ENCODE data around the gene MLLT3.

Gene MLLT3

DNA sequence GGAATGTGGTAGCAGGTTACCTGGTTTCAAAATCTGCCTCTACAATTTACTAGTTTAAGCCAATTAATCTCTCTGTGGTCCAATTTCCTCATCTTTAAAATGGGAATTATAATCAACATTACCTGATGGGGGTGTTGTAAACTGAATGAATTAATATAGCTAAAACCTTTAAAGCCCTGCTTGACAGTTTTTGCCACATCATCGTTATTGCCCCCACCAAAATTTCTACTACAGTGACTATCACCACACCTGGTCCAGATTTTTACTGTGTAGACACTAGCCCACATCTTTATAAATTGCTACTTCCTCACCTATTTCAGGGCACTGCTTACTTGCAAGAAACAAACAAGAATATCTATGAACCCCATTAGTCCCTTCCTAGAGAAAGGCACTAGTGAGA lies 65.0 kb downstream of the MLLT3 start:
- H3K4me3 ChIP-seq (ENCODE audit: control insufficient read depth, low read depth, low read length), result no peak overlapping the region
- DNase-seq (ENCODE audit: low read depth), result no peak
- TF ChIP-seq CTCF (IDR thresholded peaks at IDR 0.05; ENCODE audit: control insufficient read depth, insufficient read depth, low read depth, low read length, missing control alignments), result no peak

- DNase-seq (ENCODE audit: low read depth), result no peak
- TF ChIP-seq CTCF (IDR thresholded peaks at IDR 0.05; ENCODE audit: control insufficient read depth, insufficient read depth, low read depth, low read length, missing control alignments), result no peak
- H3K4me3 ChIP-seq (ENCODE audit: control insufficient read depth, low read depth, low read length), result no peak overlapping the region
Measured at GRCh38 chr9:20553558-20554149, 68.6 kb downstream of the MLLT3 start.

GRCh38 chr9:20552874-20553557 lies 69.3 kb downstream of the MLLT3 start:
- DNase-seq (ENCODE audit: low read depth), result no peak
- TF ChIP-seq CTCF (IDR thresholded peaks at IDR 0.05; ENCODE audit: control insufficient read depth, insufficient read depth, low read depth, low read length, missing control alignments), result no peak
- H3K4me3 ChIP-seq (ENCODE audit: control insufficient read depth, low read depth, low read length), result no peak overlapping the region

- DNase-seq (ENCODE audit: low read depth), result no peak
- no peak for TF ChIP-seq CTCF (IDR thresholded peaks at IDR 0.05; ENCODE audit: control insufficient read depth, insufficient read depth, low read depth, low read length, missing control alignments)
- no peak overlapping the region for H3K4me3 ChIP-seq (ENCODE audit: control insufficient read depth, low read depth, low read length)
Measured at GRCh38 chr9:20551835-20552234, 70.5 kb downstream of the MLLT3 start.

GRCh38 chr9:20551236-20551635 lies 71.1 kb downstream of the MLLT3 start:
- TF ChIP-seq CTCF (IDR thresholded peaks at IDR 0.05; ENCODE audit: control insufficient read depth, insufficient read depth, low read depth, low read length, missing control alignments), result no peak
- DNase-seq (ENCODE audit: low read depth), result no peak
- no peak overlapping the region for H3K4me3 ChIP-seq (ENCODE audit: control insufficient read depth, low read depth, low read length)

GRCh38 chr9:20550326-20550725 lies 72.0 kb downstream of the MLLT3 start:
- TF ChIP-seq CTCF (IDR thresholded peaks at IDR 0.05; ENCODE audit: control insufficient read depth, insufficient read depth, low read depth, low read length, missing control alignments), result no peak
- no peak overlapping the region for H3K4me3 ChIP-seq (ENCODE audit: control insufficient read depth, low read depth, low read length)
- no peak for DNase-seq (ENCODE audit: low read depth)
